ENCODE measurements around the gene KRTAP2-1.
"Not testable (repeated sequence)": the region's sequence is repeated elsewhere in the genome, so short reads cannot be mapped to it uniquely, and the experiment has no call there.

KRTAP2-1 gene

DNA sequence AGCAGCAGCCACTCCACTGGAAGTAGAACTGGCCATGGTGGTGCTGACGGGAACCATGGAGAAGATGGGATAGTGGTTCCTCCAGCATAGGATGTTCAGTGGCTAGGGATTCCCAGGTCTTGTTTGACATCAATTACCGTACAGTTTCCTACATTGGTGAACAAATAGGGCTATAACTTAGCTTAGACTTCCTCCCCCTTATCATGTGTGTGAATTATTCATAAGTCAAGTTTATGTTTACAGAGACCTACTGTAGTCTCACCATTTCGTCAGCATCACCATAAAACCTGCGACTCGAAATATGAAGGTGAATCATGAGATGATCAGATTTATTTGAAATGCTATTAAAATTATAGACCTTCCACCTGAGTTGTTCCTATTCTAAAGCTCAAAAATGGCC is 11.6 kb upstream of the KRTAP2-1 start:
- no peak for DNase-seq (ENCODE audit: extremely low read depth in 1 of 2, low read depth in 1 of 2)

- no peak for DNase-seq (ENCODE audit: extremely low read depth in 1 of 2, low read depth in 1 of 2)
These were observed 10.4 kb upstream of the KRTAP2-1 start for GRCh38 chr17:41057547-41057946.

DNA sequence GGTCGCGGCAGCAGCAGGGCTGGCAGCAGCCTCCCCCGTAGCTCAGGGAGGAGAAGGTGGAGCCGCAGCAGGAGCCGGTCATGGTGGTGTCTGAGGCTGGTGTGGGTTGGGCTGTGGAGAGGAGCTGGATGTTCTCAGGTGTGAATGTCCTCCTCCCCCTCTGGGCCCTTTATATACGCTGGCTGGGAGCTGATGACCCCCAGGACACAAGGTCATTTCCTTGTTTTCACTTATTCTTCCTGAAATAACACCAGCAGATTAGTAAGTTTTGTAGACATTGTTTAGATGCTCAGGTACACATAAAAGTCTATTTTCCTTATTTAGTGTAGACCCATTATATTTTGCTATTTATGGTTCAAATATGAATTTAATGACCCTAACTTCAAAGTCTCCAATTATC is 8.0 kb upstream of the KRTAP2-1 start, which contains the start of gene KRTAP2-2:
KRTAP2-2 (minus strand) TSS at position 101 of the 400 bp plus-strand sequence; CDS start at position 82, 19 bp downstream.
- DNase-seq (ENCODE audit: extremely low read depth in 1 of 2, low read depth in 1 of 2), result not testable (repeated sequence)

DNA sequence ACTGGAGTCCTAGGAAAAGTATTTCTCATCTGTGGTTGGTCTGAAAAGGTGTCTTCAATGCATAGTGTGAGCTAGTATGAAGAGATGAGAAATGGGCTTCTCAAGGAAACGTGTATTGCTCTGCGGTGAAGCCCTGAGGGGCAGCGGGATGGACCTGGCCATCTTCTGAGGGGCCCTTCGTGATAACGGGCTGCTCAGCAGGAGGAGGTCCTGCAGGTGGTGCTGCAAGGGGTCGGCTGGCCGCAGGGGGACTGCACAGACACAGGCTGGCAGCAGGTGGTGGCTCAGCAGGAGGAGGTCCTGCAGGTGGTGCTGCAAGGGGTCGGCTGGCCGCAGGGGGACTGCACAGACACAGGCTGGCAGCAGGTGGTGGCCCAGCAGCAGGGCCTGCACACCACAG is 7.4 kb upstream of the KRTAP2-1 start:
- DNase-seq (ENCODE audit: extremely low read depth in 1 of 2, low read depth in 1 of 2), result not testable (repeated sequence)

- DNase-seq (ENCODE audit: extremely low read depth in 1 of 2, low read depth in 1 of 2), result no peak
These were observed 6.9 kb upstream of the KRTAP2-1 start for GRCh38 chr17:41054025-41054424.

DNA sequence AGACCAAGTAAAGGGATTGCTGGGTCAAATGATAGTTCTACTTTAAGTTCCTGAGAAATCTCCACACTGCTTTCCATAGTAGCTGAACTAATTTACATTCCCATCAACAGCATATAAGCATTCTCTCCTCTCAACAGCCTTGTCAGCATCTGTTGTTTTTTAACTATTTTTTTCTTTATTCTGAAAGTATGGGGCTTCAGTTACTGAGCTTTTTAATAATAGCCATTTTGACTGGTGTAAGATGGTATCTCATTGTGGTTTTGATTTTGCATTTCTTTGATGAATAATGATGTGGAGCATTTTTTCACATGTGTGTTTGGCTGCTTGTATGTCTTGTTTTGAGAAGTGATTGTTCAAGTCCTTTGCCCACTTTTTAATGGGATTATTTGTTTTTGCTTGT is 5.5 kb upstream of the KRTAP2-1 start:
- no peak for DNase-seq (ENCODE audit: extremely low read depth in 1 of 2, low read depth in 1 of 2)

GRCh38 chr17:41049110-41049509 is 2.0 kb upstream of the KRTAP2-1 start:
- no peak for DNase-seq (ENCODE audit: extremely low read depth in 1 of 2, low read depth in 1 of 2)

- DNase-seq (ENCODE audit: extremely low read depth in 1 of 2, low read depth in 1 of 2), result no peak
These were observed 1.3 kb upstream of the KRTAP2-1 start for GRCh38 chr17:41048441-41048840.

DNA sequence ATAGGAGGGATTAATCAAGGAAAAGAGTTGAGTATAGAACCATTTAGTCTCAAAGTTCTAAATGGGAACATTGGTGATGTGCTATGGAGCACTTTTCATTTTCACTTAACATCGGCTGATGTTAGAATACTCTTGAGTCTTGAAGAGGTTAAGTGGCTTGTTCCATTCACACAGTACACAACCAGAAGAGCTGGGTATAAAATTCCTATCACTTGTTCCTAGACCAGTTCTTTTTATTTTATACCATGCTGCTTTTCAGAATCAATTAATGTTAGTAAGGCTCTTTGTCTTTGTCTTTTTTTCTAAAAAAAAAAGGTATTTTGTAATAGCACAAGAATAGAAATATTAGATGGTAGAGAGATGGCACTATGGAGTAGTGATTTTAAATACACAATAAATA is 4.2 kb downstream of the KRTAP2-1 start:
- DNase-seq (ENCODE audit: extremely low read depth in 1 of 2, low read depth in 1 of 2), result no peak

- DNase-seq (ENCODE audit: extremely low read depth in 1 of 2, low read depth in 1 of 2), result not testable (repeated sequence)
These were observed 6.1 kb downstream of the KRTAP2-1 start, which contains the start of gene KRTAP1-1 for GRCh38 chr17:41040783-41041571. Gene KRTAP1-1, minus strand, starts transcription at chr17:41041450. Its CDS starts 53 bp downstream, at chr17:41041397.

DNA sequence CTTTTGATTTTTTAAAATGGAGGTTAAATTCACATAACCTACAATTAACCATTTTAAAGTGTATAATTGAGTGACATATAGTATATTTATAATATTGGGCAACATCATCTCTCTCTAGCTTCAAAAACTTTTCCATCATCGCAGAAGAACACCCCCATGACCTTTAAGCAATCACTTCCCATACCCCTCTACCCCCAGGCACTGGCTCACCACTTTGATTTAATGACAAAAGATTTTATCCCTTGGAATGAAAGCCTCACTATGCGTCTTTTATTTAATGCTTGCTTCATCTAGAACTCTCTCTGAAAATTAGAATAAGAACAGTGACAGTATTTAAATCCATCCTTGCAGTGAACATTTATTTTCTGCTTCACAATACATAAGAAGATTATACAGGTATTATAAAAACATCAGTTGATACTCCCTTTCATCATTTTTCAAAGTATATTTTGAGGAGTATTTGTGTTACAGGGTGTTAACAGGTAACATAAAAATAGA is 9.2 kb downstream of the KRTAP2-1 start:
- DNase-seq (ENCODE audit: extremely low read depth in 1 of 2, low read depth in 1 of 2), result no peak

GRCh38 chr17:41034346-41034935 is 12.7 kb downstream of the KRTAP2-1 start, which contains the start of gene KRTAP1-3:
Gene KRTAP1-3, minus strand, starts transcription at chr17:41034874. Its CDS starts 53 bp downstream, at chr17:41034821.
- DNase-seq (ENCODE audit: extremely low read depth in 1 of 2, low read depth in 1 of 2), result not testable (repeated sequence)

- DNase-seq (ENCODE audit: extremely low read depth in 1 of 2, low read depth in 1 of 2), result no peak
These were observed 17.4 kb downstream of the KRTAP2-1 start, which contains the start of gene KRTAP1-4 for GRCh38 chr17:41029633-41030245. Gene KRTAP1-4, minus strand, starts transcription at chr17:41030195. Its CDS starts 117 bp downstream, at chr17:41030078.

- DNase-seq (ENCODE audit: extremely low read depth in 1 of 2, low read depth in 1 of 2), result no peak
These were observed 20.2 kb downstream of the KRTAP2-1 start, which contains the start of gene KRTAP1-5 for GRCh38 chr17:41026715-41027471. Gene KRTAP1-5, minus strand, starts transcription at chr17:41027208. Its CDS starts 53 bp downstream, at chr17:41027155.

- no peak for DNase-seq (ENCODE audit: extremely low read depth in 1 of 2, low read depth in 1 of 2)
These were observed 22.4 kb downstream of the KRTAP2-1 start for GRCh38 chr17:41024697-41025096.

GRCh38 chr17:41020336-41020735 is 26.8 kb downstream of the KRTAP2-1 start:
- no peak for DNase-seq (ENCODE audit: extremely low read depth in 1 of 2, low read depth in 1 of 2)

DNA sequence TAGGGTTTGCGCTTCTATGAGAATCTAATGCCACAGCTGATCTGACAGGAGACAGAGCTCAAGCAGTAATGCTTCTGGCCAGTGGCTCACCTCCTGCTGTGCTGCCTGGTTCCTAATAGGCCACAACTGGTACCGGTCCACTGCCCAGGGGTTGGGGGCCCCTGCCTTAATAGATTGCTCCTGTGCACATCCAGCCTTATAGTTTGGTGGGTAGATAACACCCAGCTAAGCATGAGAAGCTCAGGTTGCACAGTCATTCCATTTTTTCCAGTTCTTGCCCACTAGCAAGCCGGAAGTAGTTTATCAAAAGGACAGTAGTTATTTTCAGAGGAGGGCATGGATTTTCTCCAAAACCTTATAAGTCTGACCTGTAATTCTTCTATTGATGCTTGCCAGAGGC is 27.7 kb downstream of the KRTAP2-1 start:
- no peak for DNase-seq (ENCODE audit: extremely low read depth in 1 of 2, low read depth in 1 of 2)

DNA sequence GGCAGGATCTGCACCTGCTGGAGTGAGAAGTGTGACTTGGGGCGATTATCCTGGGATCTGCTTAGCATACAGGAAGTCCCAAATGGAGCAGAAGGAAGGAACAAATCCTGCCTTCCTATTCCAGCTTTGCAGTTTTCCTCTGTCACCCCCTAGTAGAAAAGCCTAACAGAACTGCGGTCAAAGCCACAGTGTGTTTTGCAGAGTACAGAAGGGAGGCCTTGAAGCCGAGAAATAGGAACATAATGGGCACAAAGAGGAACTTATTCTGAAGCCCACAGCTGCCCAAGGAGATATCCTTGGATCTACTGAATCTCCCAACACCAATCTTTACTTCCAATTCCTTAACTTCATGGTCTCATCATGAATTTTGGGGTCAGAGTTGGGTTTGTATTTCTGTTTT is 28.6 kb downstream of the KRTAP2-1 start:
- DNase-seq (ENCODE audit: extremely low read depth in 1 of 2, low read depth in 1 of 2), result no peak

DNA sequence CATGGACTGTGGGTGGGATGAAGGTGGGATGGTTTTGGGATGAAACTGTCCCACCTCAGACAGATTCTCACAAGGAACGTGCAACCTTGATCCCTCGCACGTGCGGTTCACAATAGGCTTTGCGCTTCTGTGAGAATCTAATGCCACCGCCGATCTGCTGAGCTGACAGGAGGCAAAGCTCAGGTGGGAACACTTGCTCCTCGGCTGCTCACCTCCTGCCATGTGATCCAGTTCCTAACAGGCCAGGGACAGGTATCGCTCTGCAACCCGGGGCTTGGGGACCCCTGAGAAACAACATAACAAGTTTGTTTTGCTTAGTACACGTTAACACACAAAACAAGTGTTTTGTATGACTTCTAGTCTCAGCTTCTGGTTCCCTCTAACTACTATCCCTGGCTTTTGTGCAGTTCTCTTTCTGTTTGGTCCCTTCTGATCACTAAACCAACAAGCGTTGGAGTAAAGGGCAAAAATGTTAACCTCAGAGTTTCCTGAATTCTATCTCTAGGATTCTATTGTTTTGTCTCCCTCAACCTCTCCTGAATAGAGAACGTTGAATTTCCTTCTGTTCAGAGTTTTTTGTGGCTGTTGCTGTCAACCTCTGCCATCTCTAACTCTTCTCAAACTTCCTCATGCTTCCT is 30.4 kb downstream of the KRTAP2-1 start:
- DNase-seq (ENCODE audit: extremely low read depth in 1 of 2, low read depth in 1 of 2), result no peak

GRCh38 chr17:41015454-41015853 is 31.7 kb downstream of the KRTAP2-1 start:
- no peak for DNase-seq (ENCODE audit: extremely low read depth in 1 of 2, low read depth in 1 of 2)

All from activated CD8-positive, alpha-beta memory T cell treated with anti-CD3 and anti-CD28 coated beads for 1 hour (primary cell).